Stimulated activated CD8-positive, alpha-beta memory T cell treated with anti-CD3 and anti-CD28 coated beads, Interleukin-15, amount 100 ng/mL, for 1 hour (primary cell): ENCODE data around the gene LRRTM4.

Experiments
- DNase-seq: peaks from one replicate; pipeline ENCODE4 v3.0.0-alpha.2; 2020; ENCODE audit warnings: low read depth

Gene LRRTM4

DNA sequence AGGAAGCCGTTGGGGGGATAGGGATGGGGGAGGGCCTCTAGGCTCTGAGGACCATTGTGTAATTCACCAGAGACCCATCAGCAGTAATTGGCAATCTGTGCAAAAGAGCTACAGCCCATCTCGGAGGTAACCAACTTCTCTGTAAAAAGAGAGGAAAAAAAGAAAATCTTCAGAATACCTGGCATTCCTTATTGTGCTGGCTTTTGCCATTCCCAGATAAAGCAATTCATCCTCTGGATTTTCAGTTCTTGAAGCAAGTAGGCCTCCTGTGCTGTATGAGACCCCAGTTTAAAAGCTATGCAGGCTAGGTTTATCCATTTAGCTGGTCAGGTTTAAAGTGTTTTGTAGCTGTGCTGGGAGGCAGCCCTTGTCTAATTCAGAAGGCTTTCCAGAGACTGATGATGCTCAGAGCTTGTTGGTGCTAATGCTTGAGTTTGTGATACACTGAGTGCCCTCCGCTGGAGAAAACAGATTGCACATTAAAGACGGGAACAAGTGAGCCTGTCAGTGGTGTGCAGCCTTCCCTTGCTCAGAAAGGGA is at the start of gene LRRTM4:
TSS of gene LRRTM4 (minus strand) at position 446 of the 540 bp plus-strand sequence.
- DNase-seq, result no peak

DNA sequence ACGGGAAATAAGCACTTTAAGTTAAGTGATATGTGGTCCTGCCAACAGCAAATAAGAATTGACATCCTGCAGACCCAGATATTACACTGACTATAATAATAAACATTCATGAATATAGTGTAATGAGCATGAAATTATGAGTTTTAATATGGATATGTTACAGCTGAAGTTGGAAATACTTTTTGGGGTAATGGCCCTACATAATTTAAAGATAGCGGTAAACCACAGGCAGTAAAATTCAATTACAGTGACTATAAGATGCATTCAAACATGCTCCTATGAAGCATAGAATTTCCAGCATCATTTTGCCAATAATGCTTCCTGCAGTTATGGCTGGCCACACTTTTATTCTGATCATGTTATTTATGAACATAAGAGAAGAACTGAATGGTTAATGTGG is 49.4 kb upstream of the LRRTM4 start:
- no peak for DNase-seq

DNA sequence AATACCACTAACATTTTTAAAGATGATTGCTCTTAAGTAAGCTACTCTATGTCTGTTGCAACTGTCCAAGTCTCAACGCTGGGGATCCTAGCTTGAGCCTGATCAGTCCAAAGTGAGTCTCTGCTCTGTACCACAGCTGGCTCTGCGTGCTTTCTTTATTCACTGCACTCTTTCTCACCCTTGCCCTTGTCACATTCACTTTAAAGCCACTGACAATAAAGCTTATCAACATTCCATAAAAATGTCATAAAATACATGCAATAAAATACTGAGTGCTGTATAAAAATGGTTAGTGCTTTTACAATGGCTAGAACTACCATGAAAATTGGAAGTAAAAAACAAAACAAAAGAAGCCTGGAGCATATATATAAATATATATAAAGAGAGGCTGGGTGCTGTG is 45.5 kb upstream of the LRRTM4 start:
- DNase-seq, result no peak

DNA sequence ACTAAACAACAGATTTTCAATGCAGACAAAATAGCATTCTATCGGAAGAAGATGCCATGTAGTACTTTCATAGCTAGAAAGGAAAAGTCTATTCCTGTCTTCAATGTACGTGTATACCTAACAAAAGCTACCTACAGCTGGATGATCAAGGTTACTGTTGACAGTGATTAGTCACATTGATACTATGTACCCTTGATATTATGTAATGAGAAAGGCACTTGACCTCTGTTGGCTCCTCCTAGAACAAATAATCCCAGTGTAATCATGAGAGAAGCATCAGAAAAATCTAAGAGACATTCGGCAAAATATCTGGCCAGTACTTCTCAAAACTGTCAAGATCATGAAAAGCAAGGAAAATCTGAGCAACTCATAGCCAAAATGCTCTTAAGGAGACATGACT is 44.4 kb upstream of the LRRTM4 start:
- DNase-seq, result no peak

DNA sequence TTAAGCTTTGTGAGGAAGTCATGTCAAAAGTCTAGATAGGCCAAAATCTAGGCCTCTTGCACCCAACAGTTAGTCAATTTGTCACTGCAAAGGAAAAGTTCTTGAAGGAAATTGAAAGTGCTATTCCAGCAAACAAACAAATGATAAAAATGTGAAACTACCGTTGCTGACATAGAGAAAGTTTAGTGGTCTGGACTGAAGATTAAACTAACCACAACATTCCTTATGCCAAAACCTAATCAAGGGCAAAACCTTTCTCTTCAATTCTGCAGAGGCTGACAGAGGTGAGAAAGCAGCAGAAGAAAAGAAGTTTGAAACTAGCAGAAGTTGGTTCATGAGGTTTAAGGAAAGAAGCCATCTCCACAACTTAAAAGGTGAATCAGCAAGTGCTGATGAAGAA is 44.0 kb upstream of the LRRTM4 start:
- no peak for DNase-seq

DNA sequence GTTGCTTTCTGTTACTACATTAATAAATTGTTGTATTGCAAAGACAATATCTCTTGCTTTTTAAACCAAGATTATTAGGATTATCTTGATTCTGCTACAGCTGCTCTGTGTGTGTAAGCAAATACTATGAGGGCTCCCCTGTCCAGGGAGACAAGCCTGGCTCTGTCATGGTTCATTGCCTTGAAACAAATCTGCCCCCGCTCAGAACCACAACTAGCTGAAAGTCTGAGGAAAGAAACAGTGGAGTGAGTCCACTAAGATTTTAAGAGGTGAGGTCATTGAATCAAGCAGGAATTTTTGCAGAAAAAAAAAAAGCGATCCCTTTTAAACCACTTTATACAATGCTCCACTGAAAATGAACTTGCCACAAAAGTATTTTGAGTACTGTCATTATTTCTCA is 30.8 kb upstream of the LRRTM4 start:
- no peak for DNase-seq

DNA sequence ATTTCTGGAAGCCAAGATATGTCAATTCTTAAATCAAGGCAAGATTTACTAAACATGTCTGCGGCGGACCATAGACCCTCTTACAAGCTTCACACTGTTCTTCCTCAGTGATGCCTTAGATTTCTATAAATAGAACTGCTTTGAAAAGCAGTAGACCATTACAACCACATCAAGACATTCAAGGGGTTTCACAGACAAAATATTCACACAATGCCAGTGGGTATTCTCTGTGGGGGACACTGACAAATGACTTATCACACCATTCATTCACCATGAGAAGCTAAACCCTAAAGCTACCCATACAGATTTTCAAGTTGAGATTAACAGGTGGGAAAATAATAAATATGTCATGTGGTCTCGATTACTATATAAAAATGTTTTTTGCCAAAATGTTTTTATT is 15.9 kb upstream of the LRRTM4 start:
- DNase-seq, result no peak

DNA sequence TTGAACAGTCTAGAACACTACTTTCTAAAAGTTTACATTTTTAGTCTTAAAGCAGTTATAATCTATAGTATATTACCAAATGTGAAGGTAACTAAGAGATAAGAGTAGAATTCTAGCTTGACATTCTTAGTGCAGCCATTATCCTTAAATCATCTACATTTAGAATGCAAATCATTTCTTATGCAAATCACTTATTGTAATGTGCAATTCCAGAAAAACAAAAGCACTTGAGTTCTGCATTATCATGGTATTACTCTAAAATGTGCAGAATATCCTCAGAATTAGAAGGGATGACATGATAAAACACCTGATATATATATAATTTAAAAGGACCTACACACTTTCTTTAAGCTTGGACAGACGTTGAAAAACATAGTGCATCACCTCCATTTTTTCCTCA is 712 bp upstream of the LRRTM4 start:
- DNase-seq, result no peak

DNA sequence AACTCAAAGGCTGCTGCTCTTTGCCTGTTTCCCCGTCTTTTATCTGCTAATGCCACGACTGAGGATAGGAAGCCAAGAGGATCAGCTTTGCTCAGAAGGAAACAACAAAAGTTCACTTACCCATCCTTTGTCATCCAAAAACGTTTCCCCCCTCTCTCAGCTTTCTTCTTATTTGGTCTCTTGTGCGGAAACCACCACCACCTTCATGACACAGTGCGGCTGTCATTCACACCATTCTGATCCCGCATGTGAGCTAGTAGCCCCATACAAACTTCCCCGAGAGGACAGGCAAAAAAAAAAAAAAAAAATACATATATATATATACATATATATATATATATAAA is 656 bp downstream of the LRRTM4 start:
- no peak for DNase-seq

DNA sequence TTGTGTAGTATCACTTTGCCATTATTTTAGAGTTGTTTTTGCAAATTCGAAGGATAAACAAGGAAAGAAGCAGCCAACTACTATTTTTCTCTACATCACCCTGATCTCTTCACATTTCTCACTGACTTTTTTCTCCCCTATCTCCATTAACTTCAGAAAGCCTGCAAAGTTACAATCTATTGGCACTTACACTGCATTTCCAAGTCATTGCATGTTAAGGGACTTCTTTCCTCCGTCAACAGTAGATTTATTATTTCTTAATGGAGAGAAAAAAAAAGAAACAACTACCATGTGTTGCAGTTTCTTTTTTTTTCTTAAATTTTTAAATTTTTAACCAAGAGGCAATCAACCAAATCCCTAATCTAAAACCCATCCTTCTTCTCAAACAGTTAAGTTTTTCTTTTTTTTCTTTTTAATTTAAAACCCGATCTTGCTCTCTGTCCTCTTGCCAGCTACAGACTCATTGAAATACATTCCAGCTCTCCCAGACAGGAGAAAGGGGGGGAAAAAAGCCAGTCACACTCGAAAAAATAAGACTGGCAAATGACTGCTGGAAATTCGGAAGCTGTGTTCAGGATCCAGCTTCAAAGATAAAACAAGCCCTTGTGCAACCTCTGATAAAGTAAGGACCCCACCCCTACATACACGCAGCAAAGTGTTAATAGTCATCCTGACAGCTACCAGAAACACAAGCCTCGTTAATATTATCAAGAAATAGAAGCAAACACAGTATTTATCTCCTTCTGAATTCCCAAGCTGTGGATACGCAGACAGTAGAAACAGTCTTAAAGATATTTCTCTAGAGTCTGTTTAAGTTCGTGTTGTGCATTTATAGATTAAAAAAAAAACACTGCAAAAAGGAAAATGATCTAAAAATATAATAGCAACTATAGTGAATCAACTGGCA is 1.3 kb downstream of the LRRTM4 start:
- DNase-seq, result no peak

DNA sequence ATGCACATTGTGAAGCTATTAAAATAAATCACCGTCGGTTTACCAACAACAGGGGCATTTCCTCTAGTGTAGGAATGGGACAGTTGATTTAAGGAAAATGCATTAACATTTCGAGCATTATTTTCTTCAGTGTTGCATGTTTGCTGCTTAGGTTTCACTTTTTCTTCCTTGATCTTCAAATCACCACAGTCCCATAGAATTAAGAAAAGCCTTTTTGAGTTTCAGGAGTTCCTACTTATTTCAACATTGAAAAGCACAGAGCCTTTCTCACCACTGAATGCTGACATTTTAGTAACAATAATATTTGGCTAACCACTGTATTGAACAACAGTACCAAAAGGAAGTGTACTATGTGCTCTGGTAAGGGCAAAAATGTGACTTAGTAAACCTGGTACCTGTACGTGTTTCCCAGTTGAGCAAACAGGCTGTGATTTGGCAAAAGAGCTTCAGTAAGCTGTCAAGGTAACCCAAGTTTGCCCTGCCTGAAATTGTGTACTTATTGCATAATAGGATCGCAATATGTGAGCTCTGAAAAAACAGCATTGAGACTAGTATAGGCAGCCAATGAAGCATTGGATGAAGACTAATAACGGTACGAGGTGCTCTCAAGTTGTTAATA is 2.2 kb downstream of the LRRTM4 start:
- DNase-seq, result no peak

DNA sequence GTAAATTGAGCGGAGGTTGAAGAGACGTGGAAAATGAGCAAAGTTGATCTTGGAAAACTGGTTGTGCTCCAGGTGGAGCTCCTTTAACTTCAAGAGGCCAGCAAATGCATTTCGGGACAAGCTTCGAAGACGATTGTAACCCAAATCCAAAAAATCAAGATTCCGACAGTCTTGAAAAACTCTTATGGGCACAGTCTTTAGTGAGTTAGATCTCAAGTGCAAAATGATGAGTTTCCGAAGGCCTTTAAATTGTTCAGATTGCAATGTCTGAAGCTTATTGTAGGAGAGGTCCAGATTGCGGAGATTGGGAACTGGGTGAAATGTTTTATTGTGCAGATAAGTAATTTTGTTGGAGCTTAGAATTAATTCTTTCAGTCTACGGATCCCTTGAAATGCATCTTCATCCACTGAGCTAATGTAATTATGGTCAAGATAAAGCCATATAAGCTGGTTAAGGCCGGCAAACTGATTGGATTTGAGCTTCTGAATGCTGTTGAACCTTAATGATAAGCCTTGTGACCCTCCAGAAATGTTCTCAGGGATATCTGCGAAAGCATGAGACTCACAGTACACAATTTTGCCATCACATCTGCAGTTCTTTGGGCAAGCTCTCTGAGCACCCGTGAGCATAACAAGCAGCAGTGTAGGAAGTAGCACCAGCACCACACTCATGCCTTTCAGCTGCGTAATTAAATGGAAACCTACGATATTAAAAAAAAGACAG is 2.9 kb downstream of the LRRTM4 start:
- no peak for DNase-seq

DNA sequence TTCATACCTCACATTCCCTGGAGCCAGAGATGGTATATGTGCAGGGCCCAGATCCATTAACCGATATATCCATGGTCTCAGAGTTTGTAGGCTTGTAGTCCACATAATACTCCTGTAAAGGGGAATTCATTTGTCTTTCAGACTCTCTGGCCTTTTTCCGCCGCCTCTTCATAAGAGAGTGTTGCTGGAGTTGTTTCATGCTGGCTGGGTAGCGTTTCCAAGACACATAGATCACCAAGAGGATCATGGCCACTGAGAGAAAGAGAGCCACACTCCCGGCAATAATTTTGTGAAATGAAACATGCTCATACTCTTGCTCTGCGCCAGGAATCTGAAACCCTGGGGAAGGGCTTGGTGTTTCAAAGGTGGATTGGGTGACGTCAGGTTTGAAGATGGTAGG is 3.9 kb downstream of the LRRTM4 start:
- no peak for DNase-seq

- no peak for DNase-seq
Measured at GRCh38 chr2:77513191-77513590, 9.0 kb downstream of the LRRTM4 start.

DNA sequence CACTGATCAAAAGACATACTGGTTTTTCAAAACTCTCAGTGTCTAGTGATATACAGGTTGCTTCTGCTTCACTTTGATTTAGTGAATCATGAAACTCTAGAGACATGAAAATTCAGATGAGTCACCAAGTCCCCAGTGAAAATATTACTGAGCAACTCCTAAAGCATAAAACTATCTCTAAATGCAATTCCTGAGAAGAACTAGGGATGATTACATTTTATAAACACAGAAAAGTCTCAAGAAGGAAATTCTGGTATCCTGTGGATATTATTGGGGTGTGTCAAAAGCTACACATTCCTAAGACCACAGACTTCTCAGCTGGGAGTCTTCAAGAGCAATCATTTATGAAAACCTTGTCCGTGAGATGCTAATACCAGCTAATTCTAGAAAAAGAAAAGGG is 9.7 kb downstream of the LRRTM4 start:
- DNase-seq, result no peak

DNA sequence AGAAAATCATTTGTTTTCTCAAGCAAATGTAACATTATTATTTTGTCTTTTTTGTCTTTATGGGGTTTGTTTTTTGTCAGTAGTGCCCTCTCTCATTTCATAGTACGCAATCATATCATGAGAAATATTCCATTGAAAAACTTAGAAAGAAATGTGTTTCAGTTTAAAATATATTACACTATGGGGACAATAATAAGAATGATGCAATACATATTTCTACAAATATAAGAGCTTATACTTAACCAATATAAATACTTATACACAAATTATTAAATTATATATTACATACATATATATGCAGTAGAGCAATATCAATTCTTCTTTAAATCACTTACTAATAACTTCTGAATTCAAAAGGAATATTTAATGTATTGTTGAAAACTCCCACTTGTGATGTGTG is 13.7 kb downstream of the LRRTM4 start:
- DNase-seq, result no peak

- no peak for DNase-seq
Measured at GRCh38 chr2:77507657-77508056, 14.5 kb downstream of the LRRTM4 start.

DNA sequence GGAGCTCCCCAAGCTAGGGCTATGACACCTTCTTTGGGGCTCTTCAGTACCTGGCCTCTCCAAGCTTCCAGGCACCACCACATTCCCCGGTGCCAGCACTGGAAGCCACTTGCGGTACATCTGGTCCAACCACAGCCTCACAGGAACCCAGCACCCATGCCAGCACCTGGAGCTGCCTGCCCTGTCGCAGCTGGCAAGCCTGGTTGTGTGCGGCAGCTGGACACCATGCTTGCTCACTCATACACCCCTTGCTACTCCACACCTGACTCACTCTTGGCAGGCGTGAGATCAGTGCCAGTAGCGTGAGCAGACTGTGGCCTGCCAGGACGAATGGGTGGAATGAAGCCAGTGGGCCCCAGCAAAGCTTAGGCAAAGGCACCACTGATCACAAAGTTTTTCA is 34.0 kb downstream of the LRRTM4 start:
- no peak for DNase-seq

DNA sequence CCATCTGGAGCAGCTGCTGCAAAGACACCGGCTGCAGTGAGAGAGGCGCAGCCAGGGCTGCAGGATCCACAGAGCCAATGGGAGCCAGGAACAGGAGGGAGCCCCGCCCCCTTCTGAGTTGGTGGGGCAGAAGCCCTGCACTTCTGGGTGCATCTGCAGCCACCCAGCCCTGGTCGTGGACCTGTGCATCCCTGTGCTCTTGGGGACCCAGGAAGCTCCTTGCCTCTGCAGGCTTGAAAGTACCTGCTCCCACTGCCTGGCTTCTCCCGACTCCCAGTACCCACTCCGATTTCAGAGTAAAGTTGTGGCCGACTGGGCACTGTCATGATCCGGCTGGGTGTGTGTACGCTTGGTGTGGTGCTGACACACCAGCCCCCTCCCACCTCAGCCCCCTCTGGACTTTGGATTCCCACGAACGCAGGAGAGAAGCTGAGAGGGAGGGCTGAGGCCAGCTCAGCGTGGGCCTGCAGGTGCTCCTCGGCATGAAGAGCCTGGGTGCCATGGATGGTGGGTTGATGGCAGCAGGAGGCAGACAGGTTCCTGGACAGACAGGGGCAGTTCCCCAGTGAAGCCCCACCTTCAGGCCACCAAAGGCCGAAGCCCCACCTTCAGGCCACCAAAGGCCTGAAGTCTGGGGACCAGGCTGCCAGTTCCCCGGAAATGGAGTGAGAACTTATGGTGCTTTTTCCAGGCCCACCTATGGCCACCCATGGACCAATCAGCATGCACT is 34.9 kb downstream of the LRRTM4 start:
- no peak for DNase-seq

DNA sequence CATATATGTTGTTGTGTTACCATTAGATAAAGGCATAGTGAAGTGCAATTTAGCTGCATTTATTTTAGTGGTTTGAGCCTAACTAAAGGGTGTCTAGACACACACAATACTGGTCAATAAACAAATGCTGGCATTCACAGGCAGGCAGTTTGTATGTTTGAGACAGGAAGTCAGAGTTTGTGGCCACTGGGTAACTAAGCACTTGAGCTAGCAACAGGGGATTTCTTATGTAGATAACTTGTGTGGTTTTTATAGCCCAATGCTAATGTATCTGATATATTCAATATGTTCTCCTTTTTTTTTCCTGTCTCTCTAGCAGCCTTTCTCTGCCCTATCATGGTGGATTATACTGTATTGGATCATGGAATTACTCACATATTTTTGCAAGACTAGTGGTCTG is 38.1 kb downstream of the LRRTM4 start:
- no peak for DNase-seq

- DNase-seq, result no peak
Measured at GRCh38 chr2:77479895-77480294, 42.3 kb downstream of the LRRTM4 start.

DNA sequence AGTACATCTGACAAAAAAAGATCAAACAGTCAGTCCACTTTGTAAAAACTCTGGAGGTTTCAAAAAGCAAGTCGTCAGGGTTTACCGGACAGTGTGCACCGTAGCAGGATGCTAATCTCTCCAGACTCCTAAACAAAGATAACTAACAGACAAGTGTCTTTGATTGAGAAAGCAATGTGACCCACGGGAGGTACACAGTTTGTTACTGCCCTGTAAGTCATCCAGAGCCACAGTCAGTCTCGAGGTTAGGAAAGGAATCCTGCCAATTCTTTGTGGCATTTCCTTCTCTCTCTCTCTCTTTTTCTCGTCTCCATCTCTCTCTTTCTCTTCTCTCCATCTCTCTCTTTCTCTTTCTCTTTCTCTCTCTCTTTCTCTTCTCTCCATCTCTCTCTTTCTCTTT is 42.8 kb downstream of the LRRTM4 start:
- no peak for DNase-seq
